Liver (tissue), 9 donors: ENCODE results near the gene ISCU. TPM values are rescaled to one million over a fixed set of nuclear protein-coding genes. Genes with fewer than 3 reads are reported as not detected.

Source experiments
- DNase-seq: peaks from one replicate; pipeline ENCODE4 v3.0.0-alpha.2; 2017; ENCODE audit warnings: low spot score
- H3K27ac ChIP-seq, 2 donors: one replicate each; pipeline ENCODE4 v1.7.0; 2013; ENCODE audit warnings: inconsistent platforms in 2 of 2, low read length in 2 of 2, control low read depth in 1 of 2, low read depth in 1 of 2, mild to moderate bottlenecking in 1 of 2
- H3K27me3 ChIP-seq, 4 donors: one replicate each; pipeline versions ENCODE4 v1.6.1 to v1.7.0; 2013; ENCODE audit warnings: low read length in 3 of 4, inconsistent platforms in 1 of 4, mild to moderate bottlenecking in 1 of 4, moderate library complexity in 1 of 4; ENCODE audit not compliant: control insufficient read depth in 4 of 4, insufficient read depth in 4 of 4
- H3K36me3 ChIP-seq, 4 donors: one replicate each; pipeline versions ENCODE4 v1.6.1 to v1.7.0; 2013; ENCODE audit warnings: low read length in 3 of 4, mild to moderate bottlenecking in 3 of 4, low read depth in 1 of 4, moderate library complexity in 1 of 4; ENCODE audit not compliant: control insufficient read depth in 4 of 4, insufficient read depth in 3 of 4
- H3K4me1 ChIP-seq, 4 donors: one replicate each; pipeline versions ENCODE4 v1.6.1 to v1.7.0; 2013; ENCODE audit warnings: low read length in 3 of 4, mild to moderate bottlenecking in 3 of 4, moderate library complexity in 1 of 4; ENCODE audit not compliant: control insufficient read depth in 4 of 4, insufficient read depth in 4 of 4
- H3K4me3 ChIP-seq, 3 donors: one replicate each; pipeline versions ENCODE4 v1.6.1 to v1.7.0; 2013; ENCODE audit warnings: low read length in 3 of 3, control low read depth in 1 of 3, low read depth in 1 of 3, mild to moderate bottlenecking in 1 of 3
- H3K9ac ChIP-seq, 2 donors: one replicate each; pipeline ENCODE4 v1.7.0; 2013; ENCODE audit warnings: low read length in 2 of 2, mild to moderate bottlenecking in 2 of 2, moderate library complexity in 2 of 2, control low read depth in 1 of 2, low read depth in 1 of 2
- H3K9me3 ChIP-seq, 4 donors: one replicate each; pipeline versions ENCODE4 v1.6.1 to v1.7.0; 2013; ENCODE audit warnings: low read length in 3 of 4; ENCODE audit not compliant: control insufficient read depth in 4 of 4
- EGR1 ChIP-seq, 2 donors: IDR thresholded peaks; 2 replicates each; pipeline ENCODE4 v1.6.1; 2016 to 2018; ENCODE audit warnings: antibody characterized with exemption in 2 of 2, low read depth in 2 of 2
- FOXA1 ChIP-seq: IDR thresholded peaks from 2 replicates; pipeline ENCODE4 v1.6.1; 2016; ENCODE audit warnings: antibody characterized with exemption
- FOXA2 ChIP-seq: IDR thresholded peaks from 2 replicates; pipeline ENCODE4 v1.6.1; 2016; ENCODE audit warnings: antibody characterized with exemption
- GABPA ChIP-seq, 2 donors: IDR thresholded peaks in 1 of 2; conservative IDR thresholded peaks in 1 of 2; 2 replicates each; pipeline ENCODE4 v1.6.1; 2016; ENCODE audit warnings: antibody characterized with exemption in 2 of 2, mild to moderate bottlenecking in 1 of 2, moderate library complexity in 1 of 2
- HNF4A ChIP-seq, 2 donors: conservative IDR thresholded peaks; 2 replicates each; pipeline ENCODE4 v1.6.1; 2016; ENCODE audit warnings: antibody characterized with exemption in 2 of 2, mild to moderate bottlenecking in 2 of 2
- HNF4G ChIP-seq: IDR thresholded peaks from 2 replicates; pipeline ENCODE4 v1.6.1; 2016; ENCODE audit warnings: antibody characterized with exemption
- JUND ChIP-seq, 2 donors: IDR thresholded peaks; 2 replicates each; pipeline ENCODE4 v1.6.1; 2016; ENCODE audit warnings: antibody characterized with exemption in 2 of 2
- NR2F2 ChIP-seq: IDR thresholded peaks from 2 replicates; pipeline ENCODE4 v1.6.1; 2016; ENCODE audit warnings: antibody characterized with exemption
- RAD21 ChIP-seq, 2 donors: IDR thresholded peaks; 2 replicates each; pipeline ENCODE4 v1.6.1; 2016; ENCODE audit warnings: antibody characterized with exemption in 2 of 2, mild to moderate bottlenecking in 2 of 2
- RXRA ChIP-seq, 2 donors: IDR thresholded peaks; 2 replicates each; pipeline ENCODE4 v1.6.1; 2017 to 2018; ENCODE audit warnings: antibody characterized with exemption in 2 of 2, mild to moderate bottlenecking in 1 of 2
- SP1 ChIP-seq: IDR thresholded peaks from 2 replicates; pipeline ENCODE4 v1.6.1; 2018; ENCODE audit warnings: antibody characterized with exemption, mild to moderate bottlenecking
- TAF1 ChIP-seq: conservative IDR thresholded peaks from 2 replicates; pipeline ENCODE4 v1.6.1; 2016; ENCODE audit warnings: antibody characterized with exemption, mild to moderate bottlenecking
- YY1 ChIP-seq: IDR thresholded peaks from 2 replicates; pipeline ENCODE4 v1.6.1; 2016; ENCODE audit warnings: antibody characterized with exemption, mild to moderate bottlenecking
- WGBS: extraction: QIAGEN DNeasy Blood & Tissue Kit; methylation state at CpG from one replicate; pipeline ENCODE4 v1.1.7; 2013; 5-methylcytosine and 5-hydroxymethylcytosine counted together
- polyA plus RNA-seq, 2 donors: library from polyadenylated mRNA; stranded (reverse) in 1 of 2; unstranded in 1 of 2; fragments of 200-250 nt in 1 of 2; fragments of >200 nt in 1 of 2; fragmentation: Nextera tagmentation in 1 of 2; extraction: Ambion mirVana in 1 of 2; gene quantifications; one replicate each; pipeline versions ENCODE4 v1.2.1 to v1.2.3, GENCODE V29; 2013 to 2015
- total RNA-seq, 2 donors: library from RNA; depleted of rRNA; stranded (reverse); fragments of >200 nt; gene quantifications; one replicate each; pipeline ENCODE4 v1.2.3, GENCODE V29; 2014
- TF ChIP-seq, protein P1 (sequence below): IDR thresholded peaks from 2 replicates; pipeline ENCODE4 v1.6.1; 2016; ENCODE audit warnings: antibody characterized with exemption
- TF ChIP-seq, protein P2 (sequence below): IDR thresholded peaks from 2 replicates; pipeline ENCODE4 v1.6.1; 2016; ENCODE audit warnings: antibody characterized with exemption
- TF ChIP-seq, protein P3 (sequence below): fragments of 150-350 bp; IDR thresholded peaks from 2 replicates; pipeline ENCODE4 v1.5.1; 2017; ENCODE audit warnings: improper control_type of control experiment, low read depth, low read length; ENCODE audit not compliant: missing input control
- TF ChIP-seq, protein P4 (sequence below): IDR thresholded peaks from 2 replicates; pipeline ENCODE4 v1.6.1; 2016; ENCODE audit warnings: antibody characterized with exemption
- TF ChIP-seq, protein P5 (sequence below): IDR thresholded peaks from 2 replicates; pipeline ENCODE4 v1.6.1; 2016; ENCODE audit warnings: antibody characterized with exemption, mild to moderate bottlenecking
- donor health status: healthy.
- donor health status: healthy.
- donor health status: healthy.
- donor health status: healthy.
- donor health status: healthy.

The ISCU gene
- total and polyA plus RNA-seq, 4 donors, result 42.3 to 85.9 (median 63.8) TPM

DNA sequence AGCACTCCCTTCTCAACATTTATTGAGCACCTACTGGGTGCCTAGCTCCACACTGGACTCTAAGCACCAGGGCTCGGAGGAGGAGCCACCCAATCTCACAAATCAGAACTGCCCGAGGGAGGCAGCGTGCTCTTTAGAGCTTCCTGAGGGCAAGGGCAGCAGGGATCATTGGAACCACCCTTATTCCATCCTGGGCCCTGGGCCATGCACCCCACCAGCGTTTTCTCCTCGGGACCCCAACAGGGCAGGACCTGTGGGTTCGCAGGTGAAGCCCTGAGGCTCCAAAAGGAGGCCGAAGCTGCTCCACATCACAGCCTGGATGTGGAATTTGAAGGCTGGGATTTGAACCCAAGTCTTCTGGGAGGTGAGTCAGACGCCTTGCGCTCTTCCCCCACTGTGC is 20.1 kb downstream of the ISCU start:
- DNase-seq, result no peak
- no peaks in the 10 kb centered on the region for H3K4me1 ChIP-seq

More for the DNA sequence above, 20.1 kb downstream of the ISCU start:
- H3K36me3 ChIP-seq, result no peaks in the 10 kb centered on the region
- H3K9ac ChIP-seq, result no peak overlapping the region
- TF ChIP-seq, protein P1, sequence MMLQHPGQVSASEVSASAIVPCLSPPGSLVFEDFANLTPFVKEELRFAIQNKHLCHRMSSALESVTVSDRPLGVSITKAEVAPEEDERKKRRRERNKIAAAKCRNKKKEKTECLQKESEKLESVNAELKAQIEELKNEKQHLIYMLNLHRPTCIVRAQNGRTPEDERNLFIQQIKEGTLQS, result no peak
- TF ChIP-seq EGR1 (IDR thresholded peaks at IDR 0.05; ENCODE audit: low read depth in 2 of 2), result no peak
- no peak for TF ChIP-seq RAD21 (IDR thresholded peaks at IDR 0.05)
- TF ChIP-seq FOXA2, result no peak
- no peak for TF ChIP-seq HNF4G
- TF ChIP-seq FOXA1, result no peak
- no peak for TF ChIP-seq GABPA (IDR thresholded peaks at IDR 0.05 in 1 of 2, conservative IDR thresholded peaks at IDR 0.05 in 1 of 2)
- no peak for TF ChIP-seq HNF4A (conservative IDR thresholded peaks at IDR 0.05)
- TF ChIP-seq NR2F2, result no peak
- TF ChIP-seq, protein P2, sequence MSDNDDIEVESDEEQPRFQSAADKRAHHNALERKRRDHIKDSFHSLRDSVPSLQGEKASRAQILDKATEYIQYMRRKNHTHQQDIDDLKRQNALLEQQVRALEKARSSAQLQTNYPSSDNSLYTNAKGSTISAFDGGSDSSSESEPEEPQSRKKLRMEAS, result no peak
- TF ChIP-seq JUND (IDR thresholded peaks at IDR 0.05), result no peak
- TF ChIP-seq, protein P3, sequence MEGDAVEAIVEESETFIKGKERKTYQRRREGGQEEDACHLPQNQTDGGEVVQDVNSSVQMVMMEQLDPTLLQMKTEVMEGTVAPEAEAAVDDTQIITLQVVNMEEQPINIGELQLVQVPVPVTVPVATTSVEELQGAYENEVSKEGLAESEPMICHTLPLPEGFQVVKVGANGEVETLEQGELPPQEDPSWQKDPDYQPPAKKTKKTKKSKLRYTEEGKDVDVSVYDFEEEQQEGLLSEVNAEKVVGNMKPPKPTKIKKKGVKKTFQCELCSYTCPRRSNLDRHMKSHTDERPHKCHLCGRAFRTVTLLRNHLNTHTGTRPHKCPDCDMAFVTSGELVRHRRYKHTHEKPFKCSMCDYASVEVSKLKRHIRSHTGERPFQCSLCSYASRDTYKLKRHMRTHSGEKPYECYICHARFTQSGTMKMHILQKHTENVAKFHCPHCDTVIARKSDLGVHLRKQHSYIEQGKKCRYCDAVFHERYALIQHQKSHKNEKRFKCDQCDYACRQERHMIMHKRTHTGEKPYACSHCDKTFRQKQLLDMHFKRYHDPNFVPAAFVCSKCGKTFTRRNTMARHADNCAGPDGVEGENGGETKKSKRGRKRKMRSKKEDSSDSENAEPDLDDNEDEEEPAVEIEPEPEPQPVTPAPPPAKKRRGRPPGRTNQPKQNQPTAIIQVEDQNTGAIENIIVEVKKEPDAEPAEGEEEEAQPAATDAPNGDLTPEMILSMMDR, result no peak
- TF ChIP-seq TAF1, result no peak
- TF ChIP-seq YY1, result no peak
- TF ChIP-seq, protein P4, sequence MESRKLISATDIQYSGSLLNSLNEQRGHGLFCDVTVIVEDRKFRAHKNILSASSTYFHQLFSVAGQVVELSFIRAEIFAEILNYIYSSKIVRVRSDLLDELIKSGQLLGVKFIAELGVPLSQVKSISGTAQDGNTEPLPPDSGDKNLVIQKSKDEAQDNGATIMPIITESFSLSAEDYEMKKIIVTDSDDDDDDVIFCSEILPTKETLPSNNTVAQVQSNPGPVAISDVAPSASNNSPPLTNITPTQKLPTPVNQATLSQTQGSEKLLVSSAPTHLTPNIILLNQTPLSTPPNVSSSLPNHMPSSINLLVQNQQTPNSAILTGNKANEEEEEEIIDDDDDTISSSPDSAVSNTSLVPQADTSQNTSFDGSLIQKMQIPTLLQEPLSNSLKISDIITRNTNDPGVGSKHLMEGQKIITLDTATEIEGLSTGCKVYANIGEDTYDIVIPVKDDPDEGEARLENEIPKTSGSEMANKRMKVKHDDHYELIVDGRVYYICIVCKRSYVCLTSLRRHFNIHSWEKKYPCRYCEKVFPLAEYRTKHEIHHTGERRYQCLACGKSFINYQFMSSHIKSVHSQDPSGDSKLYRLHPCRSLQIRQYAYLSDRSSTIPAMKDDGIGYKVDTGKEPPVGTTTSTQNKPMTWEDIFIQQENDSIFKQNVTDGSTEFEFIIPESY, result no peak
- TF ChIP-seq, protein P5, sequence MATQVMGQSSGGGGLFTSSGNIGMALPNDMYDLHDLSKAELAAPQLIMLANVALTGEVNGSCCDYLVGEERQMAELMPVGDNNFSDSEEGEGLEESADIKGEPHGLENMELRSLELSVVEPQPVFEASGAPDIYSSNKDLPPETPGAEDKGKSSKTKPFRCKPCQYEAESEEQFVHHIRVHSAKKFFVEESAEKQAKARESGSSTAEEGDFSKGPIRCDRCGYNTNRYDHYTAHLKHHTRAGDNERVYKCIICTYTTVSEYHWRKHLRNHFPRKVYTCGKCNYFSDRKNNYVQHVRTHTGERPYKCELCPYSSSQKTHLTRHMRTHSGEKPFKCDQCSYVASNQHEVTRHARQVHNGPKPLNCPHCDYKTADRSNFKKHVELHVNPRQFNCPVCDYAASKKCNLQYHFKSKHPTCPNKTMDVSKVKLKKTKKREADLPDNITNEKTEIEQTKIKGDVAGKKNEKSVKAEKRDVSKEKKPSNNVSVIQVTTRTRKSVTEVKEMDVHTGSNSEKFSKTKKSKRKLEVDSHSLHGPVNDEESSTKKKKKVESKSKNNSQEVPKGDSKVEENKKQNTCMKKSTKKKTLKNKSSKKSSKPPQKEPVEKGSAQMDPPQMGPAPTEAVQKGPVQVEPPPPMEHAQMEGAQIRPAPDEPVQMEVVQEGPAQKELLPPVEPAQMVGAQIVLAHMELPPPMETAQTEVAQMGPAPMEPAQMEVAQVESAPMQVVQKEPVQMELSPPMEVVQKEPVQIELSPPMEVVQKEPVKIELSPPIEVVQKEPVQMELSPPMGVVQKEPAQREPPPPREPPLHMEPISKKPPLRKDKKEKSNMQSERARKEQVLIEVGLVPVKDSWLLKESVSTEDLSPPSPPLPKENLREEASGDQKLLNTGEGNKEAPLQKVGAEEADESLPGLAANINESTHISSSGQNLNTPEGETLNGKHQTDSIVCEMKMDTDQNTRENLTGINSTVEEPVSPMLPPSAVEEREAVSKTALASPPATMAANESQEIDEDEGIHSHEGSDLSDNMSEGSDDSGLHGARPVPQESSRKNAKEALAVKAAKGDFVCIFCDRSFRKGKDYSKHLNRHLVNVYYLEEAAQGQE, result no peak
- no peak for TF ChIP-seq RXRA (IDR thresholded peaks at IDR 0.05)
- no peak for TF ChIP-seq SP1
- no peaks in the 10 kb centered on the region for H3K27me3 ChIP-seq
- 80% methylated on average over 9 of the region's 9 CpGs for WGBS
- no peaks in the 10 kb centered on the region for H3K9me3 ChIP-seq
- H3K27ac ChIP-seq, result no peak overlapping the region
- no peak overlapping the region for H3K4me3 ChIP-seq
